Mucosa of stomach (tissue), 1 donor: Measurements from ENCODE around the gene KEAP1.
"Not testable (repeated sequence)": the region's sequence is repeated elsewhere in the genome, so short reads cannot be mapped to it uniquely, and the experiment has no call there.

Experiments used
- H3K27me3 ChIP-seq: one replicate; pipeline ENCODE4 v1.7.0; 2013; ENCODE audit warnings: mild to moderate bottlenecking, low read length; ENCODE audit not compliant: control insufficient read depth, insufficient read depth
- H3K36me3 ChIP-seq: one replicate; pipeline ENCODE4 v1.7.0; 2013; ENCODE audit warnings: low read length; ENCODE audit not compliant: control insufficient read depth, insufficient read depth
- H3K4me1 ChIP-seq: one replicate; pipeline ENCODE4 v1.7.0; 2013; ENCODE audit warnings: mild to moderate bottlenecking, low read length; ENCODE audit not compliant: control insufficient read depth, insufficient read depth
- H3K4me3 ChIP-seq: one replicate; pipeline ENCODE4 v1.7.0; 2013; ENCODE audit warnings: low read length
- H3K9ac ChIP-seq: one replicate; pipeline ENCODE4 v1.7.0; 2013; ENCODE audit warnings: mild to moderate bottlenecking, low read length, moderate library complexity
- H3K9me3 ChIP-seq: one replicate; pipeline ENCODE4 v1.7.0; 2013; ENCODE audit warnings: mild to moderate bottlenecking, low read length, moderate library complexity; ENCODE audit not compliant: control insufficient read depth
- donor health status: Pancreatic carcinoma.

KEAP1 gene

GRCh38 chr19:10473192-10473591 is 30.0 kb downstream of the KEAP1 start:
- Histone ChIP-seq H3K36me3 (no peaks in the 10 kb centered on the region), H3K27me3 (no peaks in the 10 kb centered on the region), H3K9ac (no peak overlapping the region), H3K4me1 (no peaks in the 10 kb centered on the region), H3K4me3 (no peak overlapping the region), H3K9me3 (no peaks in the 10 kb centered on the region)

- Histone ChIP-seq H3K9me3 (no peaks in the 10 kb centered on the region), H3K4me1 (no peaks in the 10 kb centered on the region), H3K27me3 (no peaks in the 10 kb centered on the region), H3K4me3 (no peak overlapping the region), H3K36me3 (no peaks in the 10 kb centered on the region), H3K9ac (no peak overlapping the region)
These were observed 31.2 kb downstream of the KEAP1 start for GRCh38 chr19:10471909-10472308.

GRCh38 chr19:10468133-10468532 is 35.0 kb downstream of the KEAP1 start:
- H3K4me3 ChIP-seq, result no peak overlapping the region
- no peak overlapping the region for H3K9ac ChIP-seq
- no peaks in the 10 kb centered on the region for H3K4me1 ChIP-seq
- no peaks in the 10 kb centered on the region for H3K27me3 ChIP-seq
- H3K36me3 ChIP-seq, result no peaks in the 10 kb centered on the region
- no peaks in the 10 kb centered on the region for H3K9me3 ChIP-seq

GRCh38 chr19:10467104-10467706 is 36.0 kb downstream of the KEAP1 start:
- Histone ChIP-seq H3K9ac (no peak overlapping the region), H3K4me3 (no peak overlapping the region), H3K27me3 (no peaks in the 10 kb centered on the region), H3K9me3 (no peaks in the 10 kb centered on the region), H3K36me3 (no peaks in the 10 kb centered on the region), H3K4me1 (no peaks in the 10 kb centered on the region)

- Histone ChIP-seq H3K4me3 (no peak overlapping the region), H3K4me1 (no peaks in the 10 kb centered on the region), H3K9me3 (no peaks in the 10 kb centered on the region), H3K27me3 (no peaks in the 10 kb centered on the region), H3K9ac (no peak overlapping the region), H3K36me3 (no peaks in the 10 kb centered on the region)
These were observed 38.7 kb downstream of the KEAP1 start for GRCh38 chr19:10464456-10464855.

GRCh38 chr19:10462557-10462956 is 40.6 kb downstream of the KEAP1 start:
- Histone ChIP-seq H3K9ac (no peak overlapping the region), H3K9me3 (no peaks in the 10 kb centered on the region), H3K4me1 (no peaks in the 10 kb centered on the region), H3K36me3 (no peaks in the 10 kb centered on the region), H3K27me3 (no peaks in the 10 kb centered on the region), H3K4me3 (no peak overlapping the region)

GRCh38 chr19:10462042-10462441 is 41.1 kb downstream of the KEAP1 start:
- H3K36me3 ChIP-seq, H3K4me1 ChIP-seq, H3K9ac ChIP-seq, H3K4me3 ChIP-seq, H3K9me3 ChIP-seq, H3K27me3 ChIP-seq: not testable (repeated sequence)

- Histone ChIP-seq H3K9ac (no peak overlapping the region), H3K9me3 (no peaks in the 10 kb centered on the region), H3K27me3 (no peaks in the 10 kb centered on the region), H3K36me3 (no peaks in the 10 kb centered on the region), H3K4me1 (no peaks in the 10 kb centered on the region), H3K4me3 (no peak overlapping the region)
These were observed 41.9 kb downstream of the KEAP1 start for GRCh38 chr19:10461047-10461949.

GRCh38 chr19:10460714-10461046 is 42.5 kb downstream of the KEAP1 start:
- Histone ChIP-seq H3K4me3 (no peak overlapping the region), H3K4me1 (no peaks in the 10 kb centered on the region), H3K9me3 (no peaks in the 10 kb centered on the region), H3K27me3 (no peaks in the 10 kb centered on the region), H3K36me3 (no peaks in the 10 kb centered on the region), H3K9ac (no peak overlapping the region)

- not testable (repeated sequence) for H3K36me3 ChIP-seq, H3K9ac ChIP-seq, H3K9me3 ChIP-seq, H3K4me3 ChIP-seq, H3K27me3 ChIP-seq, H3K4me1 ChIP-seq
These were observed 44.4 kb downstream of the KEAP1 start for GRCh38 chr19:10458733-10459132.

- Histone ChIP-seq H3K4me3 (no peak overlapping the region), H3K4me1 (no peaks in the 10 kb centered on the region), H3K27me3 (no peaks in the 10 kb centered on the region), H3K9me3 (no peaks in the 10 kb centered on the region), H3K9ac (no peak overlapping the region), H3K36me3 (no peaks in the 10 kb centered on the region)
These were observed 48.9 kb downstream of the KEAP1 start for GRCh38 chr19:10454267-10454666.

- Histone ChIP-seq H3K36me3 (peaks cover 2% of the 10 kb centered on the region), H3K9me3 (no peaks in the 10 kb centered on the region), H3K4me1 (no peaks in the 10 kb centered on the region), H3K9ac (no peak overlapping the region), H3K4me3 (no peak overlapping the region), H3K27me3 (no peaks in the 10 kb centered on the region)
These were observed 49.3 kb downstream of the KEAP1 start for GRCh38 chr19:10453852-10454251.
